Neural crest cell (in vitro differentiated cells): ENCODE results near the gene GRWD1. TPM values are rescaled to one million over a fixed set of nuclear protein-coding genes. Genes with fewer than 3 reads are reported as not detected.
"Not testable (repeated sequence)": the region's sequence is repeated elsewhere in the genome, so short reads cannot be mapped to it uniquely, and the experiment has no call there.

Experiments
- DNase-seq: peaks from one replicate; pipeline ENCODE4 v3.0.0; 2021; ENCODE audit warnings: low read depth, mixed read lengths, low spot score
- H3K27ac Mint-ChIP-seq: one replicate; pipeline ENCODE4 v1.8.0; 2021; ENCODE audit warnings: mild to moderate bottlenecking, mixed read lengths; ENCODE audit not compliant: unreplicated experiment
- H3K27me3 Mint-ChIP-seq: 2 replicates; pipeline ENCODE4 v1.8.0; 2021; ENCODE audit warnings: low read depth, mild to moderate bottlenecking, mixed read lengths
- H3K36me3 Mint-ChIP-seq: 2 replicates; pipeline ENCODE4 v1.8.0; 2021; ENCODE audit warnings: low read depth, mild to moderate bottlenecking, mixed read lengths
- H3K4me1 Mint-ChIP-seq: 2 replicates; pipeline ENCODE4 v1.8.0; 2021; ENCODE audit warnings: mixed read lengths
- H3K4me3 Mint-ChIP-seq: one replicate; pipeline ENCODE4 v1.8.0; 2021; ENCODE audit warnings: mild to moderate bottlenecking, mixed read lengths
- H3K9me3 Mint-ChIP-seq: 2 replicates; pipeline ENCODE4 v1.8.0; 2021; ENCODE audit warnings: mixed read lengths
- total RNA-seq: library from RNA; stranded (reverse); gene quantifications from 2 replicates; pipeline ENCODE4 v1.2.1, GENCODE V29; 2021
- TF ChIP-seq, protein P1 (sequence below): fragments of 200-600 bp; sonication (generic); conservative IDR thresholded peaks from 2 replicates; pipeline ENCODE4 v1.5.0; 2021; ENCODE audit warnings: antibody characterized with exemption, mild to moderate bottlenecking

Gene GRWD1
- total RNA-seq, 1 donor from 2014 or later, result 56.1 TPM

DNA sequence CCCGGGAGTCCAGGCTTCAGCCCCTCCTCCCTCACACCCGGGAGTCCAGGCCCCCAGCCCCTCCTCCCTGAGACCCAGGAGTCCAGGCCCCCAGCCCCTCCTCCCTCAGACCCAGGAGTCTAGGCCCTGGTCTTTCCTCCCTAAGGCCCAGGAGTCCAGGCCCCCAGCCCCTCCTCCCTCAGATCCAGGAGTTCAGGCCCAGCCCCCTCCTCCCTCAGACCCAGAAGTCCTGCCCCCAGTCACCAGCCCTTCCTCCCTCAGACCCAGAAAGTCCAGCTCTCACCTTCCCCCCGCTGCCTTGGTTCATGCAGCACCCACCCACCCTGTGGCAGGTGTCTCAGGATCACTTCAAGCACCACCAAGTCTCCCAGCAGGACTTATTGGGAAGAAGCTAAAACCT, 37.5 kb downstream of the GRWD1 start:
- TF ChIP-seq, protein P1, sequence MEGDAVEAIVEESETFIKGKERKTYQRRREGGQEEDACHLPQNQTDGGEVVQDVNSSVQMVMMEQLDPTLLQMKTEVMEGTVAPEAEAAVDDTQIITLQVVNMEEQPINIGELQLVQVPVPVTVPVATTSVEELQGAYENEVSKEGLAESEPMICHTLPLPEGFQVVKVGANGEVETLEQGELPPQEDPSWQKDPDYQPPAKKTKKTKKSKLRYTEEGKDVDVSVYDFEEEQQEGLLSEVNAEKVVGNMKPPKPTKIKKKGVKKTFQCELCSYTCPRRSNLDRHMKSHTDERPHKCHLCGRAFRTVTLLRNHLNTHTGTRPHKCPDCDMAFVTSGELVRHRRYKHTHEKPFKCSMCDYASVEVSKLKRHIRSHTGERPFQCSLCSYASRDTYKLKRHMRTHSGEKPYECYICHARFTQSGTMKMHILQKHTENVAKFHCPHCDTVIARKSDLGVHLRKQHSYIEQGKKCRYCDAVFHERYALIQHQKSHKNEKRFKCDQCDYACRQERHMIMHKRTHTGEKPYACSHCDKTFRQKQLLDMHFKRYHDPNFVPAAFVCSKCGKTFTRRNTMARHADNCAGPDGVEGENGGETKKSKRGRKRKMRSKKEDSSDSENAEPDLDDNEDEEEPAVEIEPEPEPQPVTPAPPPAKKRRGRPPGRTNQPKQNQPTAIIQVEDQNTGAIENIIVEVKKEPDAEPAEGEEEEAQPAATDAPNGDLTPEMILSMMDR, result no peak
- H3K36me3 Mint-ChIP-seq, result peaks cover 19% of the 10 kb centered on the region
- H3K9me3 Mint-ChIP-seq, result no peaks in the 10 kb centered on the region
- no peak for DNase-seq
- peaks cover 37% of the 10 kb centered on the region for H3K27me3 Mint-ChIP-seq
- peak overlapping the region; percentile 74 for H3K4me3 Mint-ChIP-seq
- H3K27ac Mint-ChIP-seq, result peak overlapping the region; percentile 75
- H3K4me1 Mint-ChIP-seq, result peaks cover 26% of the 10 kb centered on the region

DNA sequence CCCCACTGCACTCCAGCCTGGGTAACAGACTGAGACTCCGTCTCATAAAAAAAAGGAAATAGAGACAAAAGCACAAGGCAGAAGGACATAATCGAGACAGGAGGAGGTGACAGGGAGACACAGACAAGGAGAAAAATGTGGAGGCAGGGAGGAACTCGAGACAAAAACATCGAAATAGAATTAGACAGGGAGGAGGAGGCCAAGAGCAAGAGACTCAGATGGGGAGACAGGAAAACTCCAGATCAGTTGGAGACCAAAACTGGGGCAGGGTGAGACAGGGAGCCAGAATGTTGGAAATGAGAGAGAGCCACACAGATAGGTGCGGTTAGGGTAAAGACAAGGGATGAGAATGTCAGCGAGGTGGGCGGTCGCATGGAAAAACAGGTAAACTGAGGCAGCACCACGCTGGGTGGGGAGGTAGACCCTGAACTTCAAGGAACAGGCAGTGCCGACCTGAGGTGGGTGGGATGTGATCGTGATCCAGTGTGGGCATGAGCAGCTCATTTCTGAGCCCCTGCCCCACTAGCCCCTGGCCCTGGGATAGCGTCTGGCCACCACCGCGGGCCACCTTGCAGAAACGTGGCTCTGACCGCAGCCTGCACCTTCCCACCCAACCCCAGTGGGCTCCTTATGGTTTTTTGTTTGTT, 38.6 kb downstream of the GRWD1 start:
- Mint-ChIP-seq H3K27ac (peak overlapping the region; percentile 2), H3K9me3 (no peaks in the 10 kb centered on the region), H3K4me1 (peaks cover 25% of the 10 kb centered on the region), H3K4me3 (peak overlapping the region; percentile 65), H3K36me3 (peaks cover 16% of the 10 kb centered on the region), H3K27me3 (peaks cover 45% of the 10 kb centered on the region)
- no peak for DNase-seq
- TF ChIP-seq, protein P1, result no peak

DNA sequence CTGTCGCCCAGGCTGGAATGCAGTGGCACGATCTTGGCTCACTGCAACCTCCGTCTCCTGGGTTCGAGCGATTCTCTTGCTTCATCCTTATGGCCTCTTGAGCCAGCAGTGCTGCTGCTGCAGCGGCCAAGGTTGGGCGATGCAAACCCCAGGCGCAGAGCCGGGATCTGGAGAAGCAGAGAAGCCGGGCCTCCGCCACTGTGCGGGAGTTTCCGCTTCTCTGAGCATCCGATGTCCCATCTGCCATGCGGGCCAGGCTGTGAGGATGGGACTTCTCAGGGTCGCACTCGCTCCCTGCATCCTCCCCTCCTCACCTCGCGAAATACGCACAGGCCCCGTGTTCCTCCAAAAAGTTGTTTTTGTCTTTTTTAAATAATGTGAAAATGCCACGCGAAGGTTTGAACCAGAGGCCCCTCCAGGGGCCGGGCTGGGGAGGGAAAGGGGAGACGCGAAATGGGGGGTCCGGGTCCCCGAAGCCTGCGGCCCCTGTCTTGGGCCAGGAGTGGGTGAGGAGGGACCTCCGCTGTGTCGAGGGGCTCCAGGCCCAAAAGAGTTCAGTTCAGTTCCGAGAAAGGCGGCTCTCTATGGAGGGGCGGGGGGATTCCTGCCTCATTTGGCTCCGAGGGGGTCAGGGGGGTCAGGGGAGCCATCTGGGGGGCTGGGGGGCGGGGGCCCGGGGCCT, 39.3 kb downstream of the GRWD1 start:
- TF ChIP-seq, protein P1, result no peak
- Mint-ChIP-seq H3K27me3 (peaks cover 49% of the 10 kb centered on the region), H3K4me1 (peaks cover 26% of the 10 kb centered on the region), H3K9me3 (no peaks in the 10 kb centered on the region), H3K4me3 (peak overlapping the region; percentile 65), H3K36me3 (peaks cover 13% of the 10 kb centered on the region), H3K27ac (no peak overlapping the region)
- DNase-seq, result no peak

DNA sequence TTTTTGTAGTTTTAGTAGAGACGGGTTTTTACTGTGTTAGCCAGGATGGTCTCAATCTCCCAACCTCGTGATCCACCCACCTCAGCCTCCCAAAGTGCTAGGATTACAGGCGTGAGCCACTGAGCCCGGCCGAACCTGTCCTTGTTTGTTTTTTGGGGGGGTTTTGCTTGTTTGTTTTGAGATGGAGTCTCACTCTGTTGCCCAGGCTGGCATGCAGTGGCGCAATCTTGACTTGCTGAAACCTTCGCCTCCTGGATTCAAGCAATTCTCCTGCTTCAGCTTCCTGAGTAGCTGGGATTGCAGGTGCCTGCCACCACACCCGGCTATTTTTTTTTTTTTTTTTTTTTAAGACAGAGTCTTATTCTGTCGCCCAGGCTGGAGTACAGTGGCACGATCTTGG, 40.9 kb downstream of the GRWD1 start:
- H3K4me1 Mint-ChIP-seq, result peaks cover 33% of the 10 kb centered on the region
- peaks cover 63% of the 10 kb centered on the region for H3K27me3 Mint-ChIP-seq
- H3K9me3 Mint-ChIP-seq, DNase-seq, H3K27ac Mint-ChIP-seq: not testable (repeated sequence)
- peaks cover 11% of the 10 kb centered on the region for H3K36me3 Mint-ChIP-seq
- H3K4me3 Mint-ChIP-seq, result peak overlapping the region; percentile 56

DNA sequence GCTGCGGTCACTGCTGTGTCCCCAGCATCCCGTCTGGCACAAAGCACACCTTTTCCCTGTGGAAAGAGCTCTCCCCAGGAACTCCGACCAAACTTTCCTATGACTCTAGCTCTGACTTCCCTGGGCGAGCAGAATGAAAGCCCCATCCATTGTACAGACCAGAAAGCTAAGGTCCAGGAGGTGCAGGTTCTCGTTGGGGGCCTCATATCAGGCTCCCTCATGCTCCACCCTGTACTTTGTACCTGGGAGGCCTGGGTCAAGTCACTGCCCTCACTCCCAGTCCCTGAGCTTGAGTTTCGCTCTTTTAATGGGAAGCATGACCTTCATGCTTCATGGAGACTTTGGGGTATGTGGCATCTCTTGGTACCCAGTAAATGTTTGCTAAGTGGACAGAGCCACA, 41.8 kb downstream of the GRWD1 start:
- Mint-ChIP-seq H3K27me3 (peaks cover 64% of the 10 kb centered on the region), H3K4me3 (peak overlapping the region; percentile 43), H3K9me3 (no peaks in the 10 kb centered on the region), H3K27ac (no peak overlapping the region), H3K36me3 (peaks cover 6% of the 10 kb centered on the region), H3K4me1 (peaks cover 35% of the 10 kb centered on the region)
- no peak for DNase-seq
- TF ChIP-seq, protein P1, result no peak

DNA sequence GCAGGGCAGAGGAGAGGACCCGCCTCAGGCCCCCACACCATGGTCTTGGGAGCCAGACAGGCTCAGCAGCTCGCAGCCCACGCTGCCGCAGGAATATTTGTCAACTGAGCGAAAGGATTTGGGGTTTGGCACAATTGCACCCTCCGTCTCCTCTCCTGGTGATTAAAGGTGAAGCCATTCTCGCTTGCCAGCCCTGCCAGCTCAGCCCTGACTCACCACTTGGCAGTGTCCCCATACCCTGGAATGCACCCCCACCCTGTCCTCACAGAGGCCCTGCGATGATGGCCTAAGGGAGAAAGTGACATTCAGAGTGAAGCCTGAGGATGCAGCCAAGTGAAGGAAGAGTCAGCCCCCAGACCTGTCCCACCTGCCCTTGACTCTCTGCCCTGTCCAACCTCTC, 42.2 kb downstream of the GRWD1 start:
- Mint-ChIP-seq H3K9me3 (no peaks in the 10 kb centered on the region), H3K27me3 (peaks cover 68% of the 10 kb centered on the region), H3K4me1 (peaks cover 39% of the 10 kb centered on the region), H3K27ac (no peak overlapping the region), H3K36me3 (peaks cover 6% of the 10 kb centered on the region), H3K4me3 (peak overlapping the region; percentile 65)
- DNase-seq, result no peak
- TF ChIP-seq, protein P1, result no peak

DNA sequence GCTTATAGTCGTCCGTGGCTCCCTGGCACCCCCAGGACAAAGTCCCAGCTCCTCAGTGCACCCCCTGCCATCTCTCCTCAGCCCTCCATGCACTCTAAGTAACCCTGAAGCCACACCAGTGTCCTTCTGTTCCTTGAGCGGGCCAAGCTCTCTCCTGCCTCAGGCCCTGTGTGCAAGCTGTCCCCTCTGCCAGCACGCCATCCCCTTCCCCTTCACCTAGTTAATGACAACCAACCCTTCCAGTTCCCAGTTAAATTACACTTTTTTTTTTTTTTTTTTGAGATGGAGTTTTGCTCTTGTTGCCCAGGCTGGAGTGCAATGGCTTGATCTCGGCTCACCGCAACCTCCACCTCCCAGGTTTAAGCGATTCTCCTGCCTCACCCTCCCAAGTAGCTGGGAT, 42.7 kb downstream of the GRWD1 start:
- H3K27ac Mint-ChIP-seq, H3K9me3 Mint-ChIP-seq, H3K36me3 Mint-ChIP-seq, DNase-seq: not testable (repeated sequence)
- H3K4me1 Mint-ChIP-seq, result peaks cover 39% of the 10 kb centered on the region
- H3K27me3 Mint-ChIP-seq, result peaks cover 73% of the 10 kb centered on the region
- peak overlapping the region; percentile 65 for H3K4me3 Mint-ChIP-seq
